Right lung (tissue), 10 donors: Measurements from ENCODE around the gene NSA2. TPM values are rescaled to one million over a fixed set of nuclear protein-coding genes. Genes with fewer than 3 reads are reported as not detected.
"Not testable (repeated sequence)": the region's sequence is repeated elsewhere in the genome, so short reads cannot be mapped to it uniquely, and the experiment has no call there.

ENCODE experiments used
- DNase-seq, 2 donors: peaks; one replicate each; pipeline ENCODE4 v3.0.0-alpha.2; 2013
- long read RNA-seq, 8 donors: transcript quantifications; one replicate each; lab custom pipeline, GENCODE V29; 2026
- polyA plus RNA-seq, 5 donors: library from polyadenylated mRNA; unstranded; fragments of 120-200 nt; gene quantifications; one replicate each; pipeline versions ENCODE4 v1.2.1 to v1.2.3, GENCODE V29; 2013; ENCODE audit warnings: inconsistent platforms in 1 of 5, low replicate concordance in 1 of 5; ENCODE audit not compliant: insufficient read length in 5 of 5, insufficient read depth in 1 of 5

NSA2 gene
- 100 to 1,000 TPM; 228 to 296 (median 273) TPM for polyA plus RNA-seq
- long read RNA-seq, donor 1, full-length matches to known transcripts = 74 of 193 reads
- long read RNA-seq, donor 1, partial matches to known transcripts = 119 of 193 reads
- long read RNA-seq, donor 1, other reads (novel, unspliced or antisense) = 0 of 193 reads
- long read RNA-seq, donor 2, full-length matches to known transcripts = 45 of 73 reads
- long read RNA-seq, donor 2, partial matches to known transcripts = 28 of 73 reads
- long read RNA-seq, donor 2, other reads (novel, unspliced or antisense) = 0 of 73 reads
- long read RNA-seq, donor 3, full-length matches to known transcripts = 35 of 121 reads
- long read RNA-seq, donor 3, partial matches to known transcripts = 86 of 121 reads
- long read RNA-seq, donor 3, other reads (novel, unspliced or antisense) = 0 of 121 reads
- long read RNA-seq, donor 4, full-length matches to known transcripts = 30 of 86 reads
- long read RNA-seq, donor 4, partial matches to known transcripts = 51 of 86 reads
- long read RNA-seq, donor 4, other reads (novel, unspliced or antisense) = 5 of 86 reads
- long read RNA-seq, donor 5, full-length matches to known transcripts = 82 of 171 reads
- long read RNA-seq, donor 5, partial matches to known transcripts = 89 of 171 reads
- long read RNA-seq, donor 5, other reads (novel, unspliced or antisense) = 0 of 171 reads
- long read RNA-seq, donor 6, full-length matches to known transcripts = 72 of 138 reads
- long read RNA-seq, donor 6, partial matches to known transcripts = 61 of 138 reads
- long read RNA-seq, donor 6, other reads (novel, unspliced or antisense) = 5 of 138 reads
- long read RNA-seq, donor 7, full-length matches to known transcripts = 30 of 30 reads
- long read RNA-seq, donor 7, partial matches to known transcripts = 0 of 30 reads
- long read RNA-seq, donor 7, other reads (novel, unspliced or antisense) = 0 of 30 reads
- long read RNA-seq, donor 8, full-length matches to known transcripts = 25 of 30 reads
- long read RNA-seq, donor 8, partial matches to known transcripts = 5 of 30 reads
- long read RNA-seq, donor 8, other reads (novel, unspliced or antisense) = 0 of 30 reads

DNA sequence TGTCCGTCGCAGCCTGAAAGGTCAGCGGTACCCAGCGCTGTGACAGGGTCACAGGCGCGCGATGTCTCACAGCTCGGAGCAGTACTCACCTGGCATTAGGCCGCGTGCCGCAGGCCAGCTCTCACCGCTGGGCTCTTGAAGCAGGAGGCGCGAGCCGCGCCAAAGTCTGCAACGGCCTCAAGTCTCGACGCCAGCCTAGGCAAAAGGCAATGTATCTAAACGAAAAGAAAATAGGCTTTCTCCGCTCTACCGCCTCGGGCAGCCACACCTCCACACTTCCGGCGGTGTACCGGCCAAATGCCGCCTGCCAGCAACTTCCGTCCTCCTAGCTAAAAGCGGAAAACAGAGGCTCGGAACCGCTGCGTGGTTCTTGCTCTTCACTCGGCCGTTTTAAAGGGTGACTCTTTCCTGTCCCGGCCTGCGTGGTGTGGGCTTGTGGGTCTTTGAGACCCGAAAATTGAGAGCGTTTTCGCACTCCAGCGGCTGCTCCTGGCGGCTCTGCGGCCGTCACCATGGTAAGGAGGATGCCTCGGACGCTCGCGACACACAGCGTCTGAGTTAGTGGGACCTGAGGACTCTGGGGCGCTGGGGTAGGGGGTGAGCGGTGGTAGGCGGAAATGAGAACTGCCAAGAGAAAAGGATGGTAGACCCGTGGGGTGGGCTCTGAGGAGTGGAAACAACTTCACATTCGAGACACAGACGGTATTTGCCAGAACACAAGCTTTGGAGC, at the start of gene NSA2, which contains the start of gene GFM2:
Gene NSA2 (plus strand): TSS at position 401 of the 730 bp plus-strand sequence. CDS start 112 bp downstream, at position 513.
Gene GFM2 (minus strand): TSS at position 269 of the 730 bp plus-strand sequence. CDS start 3,375 bp downstream, outside the sequence.
- DNase-seq = peak; percentile 87 to 89

DNA sequence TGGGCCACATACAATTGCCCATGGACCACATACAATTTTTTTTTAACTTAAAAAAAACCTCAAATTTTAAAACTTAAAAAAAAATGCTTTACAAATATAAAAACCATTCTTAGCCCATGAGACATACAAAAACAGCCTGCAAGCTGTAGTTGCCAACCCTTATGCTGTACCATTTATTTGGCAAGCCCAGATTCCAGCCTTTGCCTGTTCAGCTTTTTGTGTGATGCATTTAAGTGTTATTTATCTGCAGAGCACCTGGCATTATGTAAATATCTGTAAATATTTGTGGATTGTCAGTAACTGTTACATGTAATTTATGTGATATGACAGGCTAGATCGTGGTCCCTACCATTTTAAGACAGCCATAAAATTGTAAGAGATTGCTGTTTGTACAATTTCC, 49.5 kb upstream of the NSA2 start:
- DNase-seq = no peak

DNA sequence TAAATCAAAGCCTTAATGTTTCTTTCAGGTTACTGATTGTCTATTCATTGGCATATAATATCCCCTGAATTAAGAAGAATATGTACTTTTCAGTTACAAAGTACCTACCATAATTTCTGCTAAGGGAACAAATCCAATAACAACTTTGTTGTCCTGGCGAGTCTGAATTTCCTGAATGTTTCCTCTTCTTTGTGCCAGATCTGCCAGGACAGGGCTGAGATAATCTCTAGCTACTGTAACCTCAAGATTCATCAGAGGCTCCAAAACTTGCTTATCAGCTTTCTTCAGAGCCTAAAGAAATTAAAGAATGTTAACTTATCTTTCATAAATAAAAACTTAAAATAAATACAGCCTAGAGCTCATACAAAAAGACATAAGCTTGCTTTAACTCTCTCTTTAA, 44.8 kb upstream of the NSA2 start:
- no peak for DNase-seq

DNA sequence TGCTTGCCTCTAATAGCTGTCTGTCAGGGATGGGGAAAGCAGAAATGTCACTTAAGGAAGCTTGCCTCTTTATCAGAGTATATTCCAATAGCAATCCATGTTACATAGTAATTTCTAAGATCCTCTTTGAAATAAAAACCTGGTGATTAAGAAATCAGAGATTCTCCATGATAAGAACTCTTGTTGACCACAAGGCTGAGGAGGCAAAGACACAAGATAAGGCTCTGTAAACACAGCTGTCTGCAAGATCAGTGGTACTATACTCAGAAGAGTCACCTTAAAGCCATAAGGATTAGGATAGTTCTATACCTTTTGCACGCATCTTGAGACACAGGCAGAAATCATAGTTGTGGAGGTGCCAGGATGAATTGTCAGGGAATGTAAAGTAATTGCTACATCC, 41.7 kb upstream of the NSA2 start:
- no peak for DNase-seq

DNA sequence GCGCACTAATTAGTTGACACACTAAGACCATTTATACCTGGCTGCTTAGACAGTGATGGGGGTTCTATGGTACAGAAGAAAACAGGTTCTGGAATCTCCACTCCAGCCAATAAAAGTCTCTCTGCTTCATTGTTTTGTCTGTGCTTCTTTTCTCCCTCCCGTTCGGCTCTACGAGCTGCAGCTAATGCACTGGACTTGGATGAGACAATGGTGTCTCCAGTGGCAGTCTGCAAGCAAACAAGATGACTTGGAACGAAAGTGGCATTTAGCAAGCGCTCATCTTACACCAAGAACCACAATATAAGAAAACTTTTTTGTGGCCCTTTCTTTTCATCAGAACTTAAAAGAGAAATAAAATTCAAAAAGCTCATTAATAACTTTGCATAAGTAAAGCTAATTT, 30.3 kb upstream of the NSA2 start:
- DNase-seq = no peak

DNA sequence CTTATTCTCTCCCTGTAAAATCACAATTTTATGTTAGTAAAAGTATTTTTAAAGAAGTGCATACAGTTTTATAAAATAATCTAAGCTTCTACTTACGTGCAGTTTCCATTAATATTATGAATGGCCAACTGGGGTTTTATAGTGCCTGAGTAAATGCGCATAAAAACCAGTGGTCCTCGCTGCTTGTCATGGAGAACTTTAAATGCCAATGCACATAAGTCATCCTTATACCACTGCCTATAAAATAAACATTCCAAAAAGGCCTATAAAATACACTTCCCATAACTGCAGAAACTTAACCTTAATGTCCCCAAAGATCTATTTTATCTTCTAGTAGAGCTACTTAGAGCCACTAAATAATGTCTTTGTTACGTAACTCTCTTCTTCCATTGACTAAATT, 28.6 kb upstream of the NSA2 start:
- no peak for DNase-seq

DNA sequence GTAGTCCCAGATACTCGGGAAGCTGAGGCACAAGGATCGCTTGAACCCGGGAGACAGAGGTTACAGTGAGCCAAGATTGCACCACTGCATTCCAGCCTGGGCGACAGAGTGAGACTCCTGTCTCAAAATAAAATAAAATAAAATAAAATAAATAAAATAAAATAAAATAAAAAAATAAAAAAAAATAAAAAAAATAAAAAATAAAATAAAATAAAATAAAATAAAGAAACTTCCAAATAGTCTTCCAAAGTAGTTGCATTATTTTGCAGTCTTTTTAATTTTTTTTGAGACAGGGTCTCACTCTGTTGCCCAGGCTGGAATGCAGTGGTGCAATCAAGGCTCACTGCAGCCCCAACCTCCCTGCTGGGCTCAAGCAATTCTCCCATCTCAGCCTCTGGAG, 18.3 kb upstream of the NSA2 start:
- not testable (repeated sequence) for DNase-seq

DNA sequence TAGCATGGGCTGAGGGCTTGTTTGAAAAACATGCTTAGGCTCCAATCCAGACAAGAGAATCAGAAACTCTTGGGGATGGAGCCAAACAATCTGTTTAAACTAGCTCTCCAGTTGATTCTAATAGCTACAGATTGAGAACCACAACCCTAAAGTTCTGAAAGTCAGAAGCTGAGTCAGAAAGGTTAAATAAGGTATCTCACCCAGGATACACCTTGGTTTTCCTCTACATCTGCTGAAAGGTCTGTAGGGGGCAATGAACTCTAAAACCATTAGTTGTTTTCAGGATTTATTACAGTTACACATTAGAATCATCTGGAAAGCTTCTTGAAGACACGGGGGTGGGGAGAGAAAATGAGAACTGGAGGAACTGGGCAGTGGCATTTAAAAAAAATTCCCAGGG, 5.8 kb upstream of the NSA2 start:
- DNase-seq = no peak

DNA sequence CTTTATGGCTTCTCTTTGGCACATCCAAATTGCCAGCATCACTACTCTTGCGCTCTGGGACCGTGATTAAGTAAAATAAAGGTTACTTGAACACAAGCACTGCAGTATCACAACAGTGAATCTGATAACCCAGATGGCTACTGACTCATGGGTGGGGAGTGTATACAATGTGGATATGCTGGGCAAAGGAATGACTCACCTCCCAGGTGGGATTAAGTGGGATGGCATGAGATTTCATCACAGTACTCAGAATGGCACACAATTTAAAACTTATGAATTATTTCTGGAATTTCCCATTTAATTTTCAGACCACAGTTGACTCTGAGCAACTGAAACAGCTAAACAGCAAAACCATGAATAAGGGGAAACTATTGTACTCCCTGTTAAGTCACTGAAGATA, 4.5 kb upstream of the NSA2 start:
- no peak for DNase-seq

DNA sequence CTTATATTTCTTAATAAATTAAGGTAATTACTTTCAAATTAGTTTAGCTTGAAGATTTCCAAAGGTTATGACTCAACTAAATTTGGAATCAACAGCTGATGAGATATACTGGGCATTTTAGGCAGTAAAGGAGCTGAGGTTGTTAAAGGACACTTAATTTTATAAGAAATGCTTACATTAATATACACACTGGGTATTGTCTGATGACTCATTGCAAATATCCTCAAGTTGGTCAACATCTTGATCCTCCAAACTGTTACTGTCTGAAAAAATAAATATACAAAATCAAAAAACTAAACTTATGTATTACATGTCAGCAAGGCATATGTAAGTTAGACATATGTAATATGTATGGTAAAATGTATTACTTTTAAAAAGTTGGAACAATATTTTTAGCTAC, 3.5 kb upstream of the NSA2 start:
- no peak for DNase-seq

DNA sequence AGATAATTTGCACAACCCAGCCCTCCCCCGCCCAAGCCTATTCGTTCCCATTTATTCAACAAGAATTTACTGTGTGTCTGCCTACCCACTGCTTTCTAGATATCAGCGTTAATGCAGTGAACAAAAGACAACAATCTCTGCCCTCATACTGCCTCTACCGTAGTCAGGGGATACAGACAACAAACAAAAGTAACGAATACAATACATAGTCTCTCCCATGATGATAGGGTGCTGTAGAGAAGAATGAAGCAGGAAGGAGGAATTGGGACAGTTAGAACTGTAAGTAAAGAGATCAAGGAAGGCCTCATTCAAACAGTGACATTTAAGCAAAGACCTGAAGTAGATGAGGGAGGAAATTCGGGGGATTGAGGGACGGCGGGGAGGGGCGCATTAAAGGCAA, 1.8 kb upstream of the NSA2 start:
- no peak for DNase-seq

DNA sequence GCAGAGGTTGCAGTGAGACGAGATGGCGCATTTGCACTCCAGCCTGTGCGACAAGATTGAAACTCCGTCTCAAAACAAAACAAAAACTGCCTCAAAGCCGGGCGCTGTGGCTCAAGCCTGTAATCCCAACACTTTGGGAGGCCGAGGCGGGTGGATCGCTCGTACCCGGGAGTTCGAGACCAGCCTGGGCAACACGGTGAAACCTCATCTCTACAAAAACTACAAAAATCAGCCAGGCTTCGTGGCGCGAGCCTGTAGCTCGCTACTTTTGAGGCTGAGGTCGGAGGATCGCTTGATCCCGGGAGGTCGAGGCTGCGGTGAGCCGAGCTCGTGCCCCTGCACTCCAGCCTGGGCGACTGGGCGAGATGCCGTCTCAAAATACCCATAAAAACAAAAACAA, 1.1 kb upstream of the NSA2 start:
- DNase-seq = no peak

DNA sequence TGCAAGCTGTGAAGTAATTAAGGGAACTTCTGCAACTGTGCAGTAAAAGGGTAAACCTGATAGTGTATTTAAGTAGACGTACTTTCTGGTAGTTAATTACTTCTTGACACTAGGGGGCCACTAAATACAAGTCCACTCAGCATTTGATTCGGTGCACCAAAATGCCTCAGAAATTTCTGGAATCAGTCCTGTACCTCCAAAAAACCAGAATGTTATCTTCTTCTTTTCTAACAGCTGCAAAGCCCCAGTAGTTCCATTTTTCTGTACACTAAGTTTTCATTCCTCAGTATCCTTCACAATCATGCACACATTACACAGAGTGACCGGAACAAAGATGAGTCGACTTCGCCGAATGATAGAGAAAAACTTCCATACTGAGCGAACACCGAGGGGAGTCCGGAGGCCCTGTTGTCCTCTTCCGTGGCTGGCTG, 616 bp upstream of the NSA2 start:
- peak; percentile 21 to 28 for DNase-seq

DNA sequence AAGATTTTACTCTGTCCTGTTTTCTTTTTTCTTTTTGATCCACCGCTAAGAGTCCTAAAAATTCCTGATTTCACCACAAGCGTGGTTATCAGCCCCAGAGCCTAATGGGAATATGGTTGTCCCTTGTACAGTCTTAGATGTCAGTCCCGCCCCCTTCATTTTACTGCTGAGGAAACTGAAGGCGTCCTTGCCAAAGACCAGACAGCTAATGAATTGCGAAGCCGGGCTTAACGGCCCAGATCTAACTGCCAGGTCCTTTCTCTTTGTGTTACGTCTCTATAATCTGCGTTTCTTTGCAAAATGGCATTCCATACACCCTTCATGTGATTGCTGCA, 497 bp downstream of the NSA2 start:
- DNase-seq = no peak

DNA sequence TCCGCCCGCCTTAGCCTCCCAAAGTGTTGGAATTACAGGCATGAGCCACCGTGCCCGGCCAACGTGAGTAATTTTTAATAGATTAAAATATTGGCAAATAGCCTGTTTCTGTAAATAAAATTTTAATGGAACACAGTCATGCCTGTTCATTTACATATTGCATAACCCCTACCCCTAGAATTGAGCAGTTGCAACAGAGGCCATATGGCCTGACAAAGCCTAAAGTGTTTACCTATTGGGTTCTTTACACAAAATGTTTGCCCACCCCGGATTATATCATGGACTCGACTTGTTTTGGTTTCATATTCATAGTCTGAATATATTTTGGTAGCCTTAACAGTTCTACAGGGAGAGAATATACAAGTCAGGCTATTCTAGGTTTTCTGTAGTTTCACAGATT, 5.3 kb downstream of the NSA2 start:
- no peak for DNase-seq

DNA sequence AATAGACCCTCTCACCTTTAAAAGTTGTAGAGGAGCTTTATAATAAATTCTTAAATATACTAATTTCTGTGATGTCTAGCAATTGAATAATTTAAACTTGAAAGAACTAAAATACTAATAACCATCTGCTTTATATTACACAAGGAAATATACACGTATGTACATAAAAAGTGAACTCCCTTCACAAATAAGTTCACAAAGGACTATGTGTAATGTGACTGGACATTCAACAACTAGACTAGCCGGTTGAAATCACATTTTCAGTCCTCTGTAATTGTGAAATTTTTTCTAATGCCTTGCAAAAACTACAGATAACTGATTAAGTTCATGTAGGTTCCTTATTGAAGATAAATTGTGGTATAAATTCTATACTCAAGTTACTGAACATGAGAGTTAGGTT, 11.6 kb downstream of the NSA2 start:
- no peak for DNase-seq

DNA sequence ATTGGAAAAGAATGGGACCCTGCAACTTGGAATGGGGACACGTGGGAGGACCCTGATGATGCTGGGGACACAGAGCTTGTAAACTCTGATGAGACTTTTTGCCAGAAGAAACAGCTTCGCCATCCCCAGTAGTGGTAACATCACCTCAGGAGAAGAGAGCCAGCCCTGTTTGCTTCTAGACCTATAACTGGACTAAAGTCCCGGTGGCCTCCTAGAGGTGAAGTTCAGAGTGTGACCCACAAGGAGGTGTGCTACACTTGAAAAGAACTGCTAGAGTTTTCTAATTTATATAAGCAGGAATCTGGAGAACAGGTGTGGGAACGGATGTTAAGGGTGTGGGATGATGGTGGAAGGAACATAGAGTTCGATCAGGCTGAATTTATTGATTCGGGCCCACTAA, 19.8 kb downstream of the NSA2 start:
- no peak for DNase-seq

DNA sequence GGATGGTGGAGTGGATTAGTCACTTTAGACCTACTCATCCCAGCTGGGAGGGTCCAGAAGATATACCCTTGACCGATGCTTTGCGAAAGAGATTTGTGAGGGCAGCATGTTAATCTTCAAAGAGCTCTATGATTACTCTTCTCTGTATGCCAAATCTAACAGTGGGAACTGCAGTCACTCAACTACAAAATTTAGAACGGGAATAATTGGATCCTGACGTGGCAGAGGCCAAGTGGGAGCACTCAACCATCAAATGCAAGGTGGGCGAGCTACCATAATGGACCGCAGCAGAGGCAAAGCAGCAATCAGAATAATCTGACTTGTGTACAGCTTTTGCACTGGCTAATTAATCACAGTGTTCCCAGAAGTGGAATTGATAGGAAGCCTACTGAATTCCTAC, 20.4 kb downstream of the NSA2 start:
- DNase-seq = no peak

DNA sequence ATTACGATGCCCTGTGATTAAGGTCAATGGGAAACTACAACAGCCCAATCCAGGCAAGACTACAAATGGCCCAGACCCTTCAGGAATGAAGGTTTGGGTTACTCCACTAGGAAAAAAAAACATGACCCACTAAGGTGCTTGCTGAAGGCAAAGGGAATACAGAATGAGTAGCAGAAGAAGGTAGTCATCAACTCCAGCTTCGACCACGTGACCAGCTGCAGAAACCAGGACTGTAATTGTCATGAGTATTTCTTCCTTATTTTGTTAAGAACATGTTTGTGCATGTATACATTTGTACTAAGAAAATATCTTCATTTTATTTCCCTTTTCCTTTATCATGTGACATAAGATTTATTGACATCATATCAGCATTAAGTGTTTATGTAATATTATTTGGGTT, 24.6 kb downstream of the NSA2 start:
- DNase-seq = not testable (repeated sequence)

DNA sequence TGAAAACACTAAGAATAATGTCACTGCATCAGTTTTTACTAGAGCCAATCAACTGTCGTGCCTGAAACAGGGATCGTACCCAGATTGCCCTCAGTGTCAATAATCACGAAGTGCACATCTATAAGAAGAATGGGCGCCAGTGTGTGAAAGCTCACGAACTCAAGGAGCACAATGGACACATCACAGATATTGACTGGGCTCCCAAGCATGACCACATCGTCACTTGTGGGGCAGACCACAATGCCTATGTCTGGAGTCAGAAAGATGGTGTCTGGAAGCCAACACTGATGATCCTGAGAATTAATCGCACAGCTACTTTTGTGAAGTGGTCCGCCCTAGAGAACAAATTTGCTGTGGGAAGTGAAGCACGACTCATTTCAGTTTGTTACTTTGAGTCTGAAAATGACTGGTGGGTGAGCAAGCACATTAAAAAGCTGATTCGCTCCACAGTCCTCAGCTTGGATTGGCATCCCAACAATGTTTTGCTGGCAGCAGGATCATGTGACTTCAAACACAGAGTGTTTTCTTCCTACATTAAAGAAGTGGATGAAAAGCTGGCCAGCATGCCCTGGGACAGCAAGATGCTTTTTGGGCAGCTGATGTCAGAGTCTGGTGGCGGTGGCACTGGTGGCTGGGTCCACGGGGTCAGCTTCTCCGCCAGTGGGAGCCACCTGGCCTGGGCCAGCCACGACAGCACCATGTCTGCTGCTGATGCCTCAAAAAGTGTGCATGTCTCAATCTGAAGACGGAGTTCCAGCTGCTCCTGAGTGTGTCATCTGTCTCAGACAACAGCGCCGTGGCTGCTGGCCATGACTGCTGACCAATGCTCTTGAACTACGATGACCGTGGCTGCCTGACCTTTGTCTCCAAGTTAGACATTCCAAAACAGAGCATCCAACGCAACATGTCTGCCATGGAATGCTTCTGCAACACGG, 32.2 kb downstream of the NSA2 start:
- no peak for DNase-seq

DNA sequence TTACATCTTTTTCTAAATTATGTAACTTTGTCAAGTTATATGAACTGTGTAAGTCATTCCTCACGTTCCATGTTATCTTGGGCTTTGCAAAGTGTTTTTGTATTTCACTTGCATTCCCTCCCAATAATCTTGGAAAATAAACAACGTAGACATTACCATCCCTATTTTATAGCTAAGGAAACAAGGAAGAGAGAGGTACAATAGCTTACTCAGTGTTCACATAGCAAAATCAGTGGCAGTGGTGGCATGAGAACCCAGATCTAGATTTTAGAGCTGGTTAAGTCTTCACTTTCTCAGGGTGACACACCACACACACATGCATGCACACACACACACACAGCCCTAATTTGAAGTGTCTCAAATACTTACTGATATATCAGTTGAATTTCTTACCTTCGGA, 34.1 kb downstream of the NSA2 start:
- no peak for DNase-seq
